ENCODE results near the gene PHLPP1. TPM values are rescaled to one million over a fixed set of nuclear protein-coding genes. Genes with fewer than 3 reads are reported as not detected.

Gene PHLPP1
- total and polyA plus RNA-seq, 12 donors = 13.8 to 61.6 (median 37.8) TPM

DNA sequence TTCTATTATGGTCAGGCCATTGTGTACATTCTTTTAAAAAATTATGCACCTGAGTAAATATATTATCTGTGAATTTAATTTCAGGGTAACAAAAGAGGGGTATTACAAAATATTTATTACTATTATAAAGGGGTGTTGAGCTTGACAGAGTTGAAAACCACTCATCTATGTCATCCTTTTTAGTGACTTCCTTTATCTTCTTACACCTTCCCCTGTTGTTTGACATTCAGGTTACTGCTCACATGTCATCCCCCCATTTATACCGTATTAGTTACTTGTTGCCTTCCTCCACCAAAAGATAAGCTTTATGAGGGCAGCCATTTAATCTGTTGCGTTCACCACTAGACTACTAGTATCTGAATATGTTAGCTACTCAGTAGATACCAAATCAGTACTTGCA is 313.0 kb downstream of the PHLPP1 start:
- intact Hi-C loops (cut with DNase I) = loop anchor here (10.0 kb wide), 2 partner anchors 106 to 296 kb away; no protein-coding TSS in a partner anchor
- Histone ChIP-seq H3K27ac (no peak overlapping the region), H3K4me3 (no peak overlapping the region), H3K4me1 (replicated peaks in 1 of 2) (no peaks in the 10 kb centered on the region), H3K36me3 (replicated peaks in 1 of 2) (no peaks in the 10 kb centered on the region), H3K9me3 (replicated peaks in 1 of 3) (no peaks in the 10 kb centered on the region), H3K27me3 (no peaks in the 10 kb centered on the region)
- DNase-seq = no peak
- WGBS, 4 donors = 71 to 85% (median 80%) methylated on average over 2 of the region's 2 CpGs
- TF ChIP-seq, protein P1, sequence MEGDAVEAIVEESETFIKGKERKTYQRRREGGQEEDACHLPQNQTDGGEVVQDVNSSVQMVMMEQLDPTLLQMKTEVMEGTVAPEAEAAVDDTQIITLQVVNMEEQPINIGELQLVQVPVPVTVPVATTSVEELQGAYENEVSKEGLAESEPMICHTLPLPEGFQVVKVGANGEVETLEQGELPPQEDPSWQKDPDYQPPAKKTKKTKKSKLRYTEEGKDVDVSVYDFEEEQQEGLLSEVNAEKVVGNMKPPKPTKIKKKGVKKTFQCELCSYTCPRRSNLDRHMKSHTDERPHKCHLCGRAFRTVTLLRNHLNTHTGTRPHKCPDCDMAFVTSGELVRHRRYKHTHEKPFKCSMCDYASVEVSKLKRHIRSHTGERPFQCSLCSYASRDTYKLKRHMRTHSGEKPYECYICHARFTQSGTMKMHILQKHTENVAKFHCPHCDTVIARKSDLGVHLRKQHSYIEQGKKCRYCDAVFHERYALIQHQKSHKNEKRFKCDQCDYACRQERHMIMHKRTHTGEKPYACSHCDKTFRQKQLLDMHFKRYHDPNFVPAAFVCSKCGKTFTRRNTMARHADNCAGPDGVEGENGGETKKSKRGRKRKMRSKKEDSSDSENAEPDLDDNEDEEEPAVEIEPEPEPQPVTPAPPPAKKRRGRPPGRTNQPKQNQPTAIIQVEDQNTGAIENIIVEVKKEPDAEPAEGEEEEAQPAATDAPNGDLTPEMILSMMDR (IDR thresholded peaks at IDR 0.05) = no peak
- no peak for TF ChIP-seq POLR2A (IDR thresholded peaks at IDR 0.05)

Small RNA genes lying within 50 kb of the gene (small RNA-seq; reads per million reads assigned to genes)
- 0 reads per million in 2 donors for gene RNU6-142P

Other genes with a start within 250 kb of the PHLPP1 start
- gene ZCCHC2, start 192.5 kb upstream of the PHLPP1 start, total RNA-seq = 10 to 100 TPM; 13.6 to 53.3 (median 19.2) TPM
- 10 to 100 TPM in 1 of 3 donors, 1 to 10 TPM in 2; 4.7 to 12.5 (median 6.8) TPM for gene ZCCHC2, start 192.5 kb upstream of the PHLPP1 start, polyA plus RNA-seq